GM23338 (cell line): Measurements from ENCODE around the gene ZCCHC18. TPM values are rescaled to one million over a fixed set of nuclear protein-coding genes. Genes with fewer than 3 reads are reported as not detected.

Experiments used
- ATAC-seq: fragments of 200-7000 bp; cut with Tn5 transposase; 3 replicates; pipeline ENCODE4 v1.9.1; 2020
- DNase-seq: peaks from one replicate; pipeline ENCODE4 v3.0.0-alpha.2; 2015; ENCODE audit warnings: low spot score
- H2AFZ ChIP-seq: fragments of 200-600 bp; sonication (generic); 2 replicates; pipeline ENCODE4 v1.8.0; 2016; ENCODE audit warnings: antibody characterized with exemption, mild to moderate bottlenecking, moderate library complexity
- H3F3A ChIP-seq: fragments of 200-600 bp; sonication (generic); replicated peaks from 2 replicates; pipeline ENCODE4 v1.8.0; 2017; ENCODE audit warnings: antibody characterized with exemption, mixed run types, low read depth
- H3K27ac ChIP-seq: fragments of 200-600 bp; sonication (generic); 2 replicates; pipeline ENCODE4 v1.6.1; 2016; ENCODE audit warnings: low read depth
- H3K27me3 ChIP-seq: fragments of 200-600 bp; sonication (generic); 2 replicates; pipeline ENCODE4 v1.8.0; 2016; ENCODE audit warnings: mild to moderate bottlenecking, mixed run types, moderate library complexity; ENCODE audit not compliant: insufficient read depth
- H3K36me3 ChIP-seq: fragments of 200-600 bp; sonication (generic); 2 replicates; pipeline ENCODE4 v1.8.0; 2016; ENCODE audit warnings: mild to moderate bottlenecking; ENCODE audit not compliant: insufficient read depth
- H3K4me1 ChIP-seq: fragments of 200-600 bp; sonication (generic); 2 replicates; pipeline ENCODE4 v1.8.0; 2016; ENCODE audit warnings: mild to moderate bottlenecking, moderate library complexity; ENCODE audit not compliant: insufficient read depth
- H3K4me2 ChIP-seq: fragments of 200-600 bp; sonication (generic); 2 replicates; pipeline ENCODE4 v1.7.1; 2017; ENCODE audit warnings: mixed run types
- H3K4me3 ChIP-seq: fragments of 200-600 bp; sonication (generic); 2 replicates; pipeline ENCODE4 v1.6.1; 2016; ENCODE audit warnings: mixed run types
- H3K79me2 ChIP-seq: fragments of 200-600 bp; sonication (generic); replicated peaks from 2 replicates; pipeline ENCODE4 v1.8.0; 2017; ENCODE audit warnings: mild to moderate bottlenecking; ENCODE audit not compliant: insufficient read depth
- H3K9me2 ChIP-seq: fragments of 200-600 bp; sonication (generic); 2 replicates; pipeline ENCODE4 v1.8.0; 2017; ENCODE audit not compliant: insufficient read depth
- H4K20me1 ChIP-seq: fragments of 200-600 bp; sonication (generic); replicated peaks from 2 replicates; pipeline ENCODE4 v1.8.0; 2017; ENCODE audit warnings: mild to moderate bottlenecking; ENCODE audit not compliant: insufficient read depth
- H3K27ac Mint-ChIP-seq: 2 replicates; pipeline ENCODE4 v1.8.0; 2020; ENCODE audit warnings: inconsistent platforms, mild to moderate bottlenecking, moderate library complexity, mixed read lengths
- H3K27me3 Mint-ChIP-seq: 3 replicates; pipeline ENCODE4 v1.8.0; 2022; ENCODE audit warnings: low read depth, mild to moderate bottlenecking, moderate library complexity, mixed read lengths, inconsistent platforms; ENCODE audit not compliant: insufficient read depth, poor library complexity
- H3K36me3 Mint-ChIP-seq: 3 replicates; pipeline ENCODE4 v1.8.0; 2021; ENCODE audit warnings: low read depth, mild to moderate bottlenecking, inconsistent platforms, moderate library complexity, mixed read lengths
- H3K4me1 Mint-ChIP-seq: 3 replicates; pipeline ENCODE4 v1.8.0; 2020; ENCODE audit warnings: mild to moderate bottlenecking, inconsistent platforms, mixed read lengths
- H3K4me3 Mint-ChIP-seq: 3 replicates; pipeline ENCODE4 v1.8.0; 2021; ENCODE audit warnings: moderate library complexity, mild to moderate bottlenecking, inconsistent platforms, mixed read lengths
- H3K9me3 Mint-ChIP-seq: 3 replicates; pipeline ENCODE4 v1.8.0; 2020; ENCODE audit warnings: moderate library complexity, mild to moderate bottlenecking, inconsistent platforms, mixed read lengths
- CTCF ChIP-seq, 2 experiments: fragments of 200-600 bp in 1 of 2; sonication (generic) in 1 of 2; conservative IDR thresholded peaks; 2 replicates each; pipeline versions ENCODE4 v1.5.1 to v1.6.1; 2016 to 2017; ENCODE audit warnings: antibody characterized with exemption in 2 of 2, low read depth in 2 of 2, mild to moderate bottlenecking in 2 of 2, moderate library complexity in 1 of 2
- ETS1 ChIP-seq: IDR thresholded peaks from 2 replicates; pipeline ENCODE4 v1.6.1; 2016; ENCODE audit warnings: antibody characterized with exemption
- EZH2phosphoT487 ChIP-seq: fragments of 200-600 bp; sonication (generic); IDR thresholded peaks from one replicate; pipeline ENCODE4 v1.8.1; 2018; ENCODE audit warnings: antibody characterized with exemption; ENCODE audit not compliant: unreplicated experiment
- JUNB ChIP-seq: IDR thresholded peaks from one replicate; pipeline ENCODE4 v1.6.1; 2016; ENCODE audit warnings: antibody characterized with exemption; ENCODE audit not compliant: unreplicated experiment
- NANOG ChIP-seq: IDR thresholded peaks from 2 replicates; pipeline ENCODE4 v1.6.1; 2016; ENCODE audit warnings: antibody characterized with exemption, borderline replicate concordance
- POLR2AphosphoS5 ChIP-seq: IDR thresholded peaks from 2 replicates; pipeline ENCODE4 v1.6.1; 2016; ENCODE audit warnings: antibody characterized with exemption, low read depth
- STAT1 ChIP-seq: IDR thresholded peaks from one replicate; pipeline ENCODE4 v1.6.1; 2016; ENCODE audit warnings: antibody characterized with exemption; ENCODE audit not compliant: unreplicated experiment
- ZNF331 ChIP-seq: fragments of 250-450 bp; sonication (Bioruptor Pico); IDR thresholded peaks from 2 replicates; pipeline ENCODE4 v1.5.0; 2020; ENCODE audit warnings: low read depth, mild to moderate bottlenecking, moderate library complexity
- polyA plus RNA-seq: library from polyadenylated mRNA; unstranded; fragments of >200 nt; fragmentation: Nextera tagmentation; extraction: Ambion mirVana; gene quantifications from 2 replicates; pipeline ENCODE4 v1.2.1, GENCODE V29; 2016
- total RNA-seq: library from RNA; depleted of rRNA; stranded (reverse); fragments of >200 nt; shearing (Covaris generic); gene quantifications from 2 replicates; pipeline ENCODE4 v1.2.3, GENCODE V29; 2014
- TF ChIP-seq, protein P1 (sequence below): fragments of 250-450 bp; sonication (Bioruptor Pico); IDR thresholded peaks from 2 replicates; pipeline ENCODE4 v1.5.0; 2020; ENCODE audit warnings: mild to moderate bottlenecking, moderate library complexity

ZCCHC18 gene
- total and polyA plus RNA-seq, 2 experiments from 2014 or later = 4.4 to 4.9 TPM

DNA sequence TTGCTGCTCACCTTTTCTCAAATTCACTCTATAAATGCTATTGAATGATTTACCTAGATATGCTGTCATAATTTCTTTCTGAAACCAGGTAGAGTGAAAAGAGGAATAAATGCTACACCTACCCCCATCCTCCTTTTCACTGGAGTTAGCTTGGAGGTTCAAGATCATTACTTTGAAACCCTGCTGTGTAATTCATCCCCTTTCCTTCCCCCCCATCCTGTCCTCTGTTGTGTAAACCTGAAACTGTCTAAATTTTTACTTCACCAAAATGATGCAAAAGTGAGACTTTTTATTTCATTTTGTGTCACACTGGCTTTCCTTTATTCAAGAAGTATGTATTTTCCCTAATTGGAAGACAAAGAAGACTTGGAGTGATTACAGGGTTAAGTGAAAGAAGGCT is 5.4 kb downstream of the ZCCHC18 start (continued):
- TF ChIP-seq, protein P1, sequence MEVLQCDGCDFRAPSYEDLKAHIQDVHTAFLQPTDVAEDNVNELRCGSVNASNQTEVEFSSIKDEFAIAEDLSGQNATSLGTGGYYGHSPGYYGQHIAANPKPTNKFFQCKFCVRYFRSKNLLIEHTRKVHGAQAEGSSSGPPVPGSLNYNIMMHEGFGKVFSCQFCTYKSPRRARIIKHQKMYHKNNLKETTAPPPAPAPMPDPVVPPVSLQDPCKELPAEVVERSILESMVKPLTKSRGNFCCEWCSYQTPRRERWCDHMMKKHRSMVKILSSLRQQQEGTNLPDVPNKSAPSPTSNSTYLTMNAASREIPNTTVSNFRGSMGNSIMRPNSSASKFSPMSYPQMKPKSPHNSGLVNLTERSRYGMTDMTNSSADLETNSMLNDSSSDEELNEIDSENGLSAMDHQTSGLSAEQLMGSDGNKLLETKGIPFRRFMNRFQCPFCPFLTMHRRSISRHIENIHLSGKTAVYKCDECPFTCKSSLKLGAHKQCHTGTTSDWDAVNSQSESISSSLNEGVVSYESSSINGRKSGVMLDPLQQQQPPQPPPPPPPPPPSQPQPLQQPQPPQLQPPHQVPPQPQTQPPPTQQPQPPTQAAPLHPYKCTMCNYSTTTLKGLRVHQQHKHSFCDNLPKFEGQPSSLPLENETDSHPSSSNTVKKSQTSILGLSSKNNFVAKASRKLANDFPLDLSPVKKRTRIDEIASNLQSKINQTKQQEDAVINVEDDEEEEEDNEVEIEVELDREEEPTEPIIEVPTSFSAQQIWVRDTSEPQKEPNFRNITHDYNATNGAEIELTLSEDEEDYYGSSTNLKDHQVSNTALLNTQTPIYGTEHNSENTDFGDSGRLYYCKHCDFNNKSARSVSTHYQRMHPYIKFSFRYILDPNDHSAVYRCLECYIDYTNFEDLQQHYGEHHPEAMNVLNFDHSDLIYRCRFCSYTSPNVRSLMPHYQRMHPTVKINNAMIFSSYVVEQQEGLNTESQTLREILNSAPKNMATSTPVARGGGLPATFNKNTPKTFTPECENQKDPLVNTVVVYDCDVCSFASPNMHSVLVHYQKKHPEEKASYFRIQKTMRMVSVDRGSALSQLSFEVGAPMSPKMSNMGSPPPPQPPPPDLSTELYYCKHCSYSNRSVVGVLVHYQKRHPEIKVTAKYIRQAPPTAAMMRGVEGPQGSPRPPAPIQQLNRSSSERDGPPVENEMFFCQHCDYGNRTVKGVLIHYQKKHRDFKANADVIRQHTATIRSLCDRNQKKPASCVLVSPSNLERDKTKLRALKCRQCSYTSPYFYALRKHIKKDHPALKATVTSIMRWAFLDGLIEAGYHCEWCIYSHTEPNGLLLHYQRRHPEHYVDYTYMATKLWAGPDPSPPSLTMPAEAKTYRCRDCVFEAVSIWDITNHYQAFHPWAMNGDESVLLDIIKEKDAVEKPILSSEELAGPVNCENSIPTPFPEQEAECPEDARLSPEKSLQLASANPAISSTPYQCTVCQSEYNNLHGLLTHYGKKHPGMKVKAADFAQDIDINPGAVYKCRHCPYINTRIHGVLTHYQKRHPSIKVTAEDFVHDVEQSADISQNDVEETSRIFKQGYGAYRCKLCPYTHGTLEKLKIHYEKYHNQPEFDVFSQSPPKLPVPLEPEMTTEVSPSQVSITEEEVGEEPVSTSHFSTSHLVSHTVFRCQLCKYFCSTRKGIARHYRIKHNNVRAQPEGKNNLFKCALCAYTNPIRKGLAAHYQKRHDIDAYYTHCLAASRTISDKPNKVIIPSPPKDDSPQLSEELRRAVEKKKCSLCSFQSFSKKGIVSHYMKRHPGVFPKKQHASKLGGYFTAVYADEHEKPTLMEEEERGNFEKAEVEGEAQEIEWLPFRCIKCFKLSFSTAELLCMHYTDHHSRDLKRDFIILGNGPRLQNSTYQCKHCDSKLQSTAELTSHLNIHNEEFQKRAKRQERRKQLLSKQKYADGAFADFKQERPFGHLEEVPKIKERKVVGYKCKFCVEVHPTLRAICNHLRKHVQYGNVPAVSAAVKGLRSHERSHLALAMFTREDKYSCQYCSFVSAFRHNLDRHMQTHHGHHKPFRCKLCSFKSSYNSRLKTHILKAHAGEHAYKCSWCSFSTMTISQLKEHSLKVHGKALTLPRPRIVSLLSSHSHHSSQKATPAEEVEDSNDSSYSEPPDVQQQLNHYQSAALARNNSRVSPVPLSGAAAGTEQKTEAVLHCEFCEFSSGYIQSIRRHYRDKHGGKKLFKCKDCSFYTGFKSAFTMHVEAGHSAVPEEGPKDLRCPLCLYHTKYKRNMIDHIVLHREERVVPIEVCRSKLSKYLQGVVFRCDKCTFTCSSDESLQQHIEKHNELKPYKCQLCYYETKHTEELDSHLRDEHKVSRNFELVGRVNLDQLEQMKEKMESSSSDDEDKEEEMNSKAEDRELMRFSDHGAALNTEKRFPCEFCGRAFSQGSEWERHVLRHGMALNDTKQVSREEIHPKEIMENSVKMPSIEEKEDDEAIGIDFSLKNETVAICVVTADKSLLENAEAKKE (CRISPR knock-in tag) = no peak
- TF ChIP-seq ETS1 (no peak), EZH2phosphoT487 (no peak), POLR2AphosphoS5 (no peak)

GRCh38 chrX:104118765-104119164 is 6.4 kb downstream of the ZCCHC18 start:
- peak; percentile 19 for DNase-seq
- Histone ChIP-seq H3K4me2 (no peak overlapping the region), H3K36me3 (no peaks in the 10 kb centered on the region), H3K27me3 (no peaks in the 10 kb centered on the region), H3F3A (no peaks in the 10 kb centered on the region), H4K20me1 (no peaks in the 10 kb centered on the region), H3K4me1 (peaks cover 3% of the 10 kb centered on the region), H3K4me3 (no peak overlapping the region), H3K9me2 (no peaks in the 10 kb centered on the region), H2AFZ (no peak overlapping the region), H3K79me2 (no peaks in the 10 kb centered on the region), H3K27ac (no peak overlapping the region)
- Mint-ChIP-seq H3K27me3 (peaks cover 2% of the 10 kb centered on the region), H3K36me3 (no peaks in the 10 kb centered on the region), H3K4me1 (peaks cover 21% of the 10 kb centered on the region; the same call in 2 of the 3 replicates), H3K27ac (no peak overlapping the region), H3K4me3 (no peak overlapping the region), H3K9me3 (no peaks in the 10 kb centered on the region; the same call in 2 of the 3 replicates)
- no peak for ATAC-seq
- no peak for TF ChIP-seq JUNB
- TF ChIP-seq NANOG = no peak
- no peak for TF ChIP-seq STAT1
- no peak for TF ChIP-seq ZNF331
- TF ChIP-seq CTCF (conservative IDR thresholded peaks at IDR 0.05; ENCODE audit: low read depth in 2 of 2) = no peak
